Middle frontal gyrus (tissue), 1 donor: ENCODE data around the gene MPDZ.

Source experiments
- DNase-seq: peaks from one replicate; pipeline ENCODE4 v3.0.0-alpha.2; 2015; ENCODE audit warnings: low spot score; ENCODE audit errors: extremely low spot score

Gene MPDZ, protein sequence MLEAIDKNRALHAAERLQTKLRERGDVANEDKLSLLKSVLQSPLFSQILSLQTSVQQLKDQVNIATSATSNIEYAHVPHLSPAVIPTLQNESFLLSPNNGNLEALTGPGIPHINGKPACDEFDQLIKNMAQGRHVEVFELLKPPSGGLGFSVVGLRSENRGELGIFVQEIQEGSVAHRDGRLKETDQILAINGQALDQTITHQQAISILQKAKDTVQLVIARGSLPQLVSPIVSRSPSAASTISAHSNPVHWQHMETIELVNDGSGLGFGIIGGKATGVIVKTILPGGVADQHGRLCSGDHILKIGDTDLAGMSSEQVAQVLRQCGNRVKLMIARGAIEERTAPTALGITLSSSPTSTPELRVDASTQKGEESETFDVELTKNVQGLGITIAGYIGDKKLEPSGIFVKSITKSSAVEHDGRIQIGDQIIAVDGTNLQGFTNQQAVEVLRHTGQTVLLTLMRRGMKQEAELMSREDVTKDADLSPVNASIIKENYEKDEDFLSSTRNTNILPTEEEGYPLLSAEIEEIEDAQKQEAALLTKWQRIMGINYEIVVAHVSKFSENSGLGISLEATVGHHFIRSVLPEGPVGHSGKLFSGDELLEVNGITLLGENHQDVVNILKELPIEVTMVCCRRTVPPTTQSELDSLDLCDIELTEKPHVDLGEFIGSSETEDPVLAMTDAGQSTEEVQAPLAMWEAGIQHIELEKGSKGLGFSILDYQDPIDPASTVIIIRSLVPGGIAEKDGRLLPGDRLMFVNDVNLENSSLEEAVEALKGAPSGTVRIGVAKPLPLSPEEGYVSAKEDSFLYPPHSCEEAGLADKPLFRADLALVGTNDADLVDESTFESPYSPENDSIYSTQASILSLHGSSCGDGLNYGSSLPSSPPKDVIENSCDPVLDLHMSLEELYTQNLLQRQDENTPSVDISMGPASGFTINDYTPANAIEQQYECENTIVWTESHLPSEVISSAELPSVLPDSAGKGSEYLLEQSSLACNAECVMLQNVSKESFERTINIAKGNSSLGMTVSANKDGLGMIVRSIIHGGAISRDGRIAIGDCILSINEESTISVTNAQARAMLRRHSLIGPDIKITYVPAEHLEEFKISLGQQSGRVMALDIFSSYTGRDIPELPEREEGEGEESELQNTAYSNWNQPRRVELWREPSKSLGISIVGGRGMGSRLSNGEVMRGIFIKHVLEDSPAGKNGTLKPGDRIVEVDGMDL (N-terminal part only)

DNA sequence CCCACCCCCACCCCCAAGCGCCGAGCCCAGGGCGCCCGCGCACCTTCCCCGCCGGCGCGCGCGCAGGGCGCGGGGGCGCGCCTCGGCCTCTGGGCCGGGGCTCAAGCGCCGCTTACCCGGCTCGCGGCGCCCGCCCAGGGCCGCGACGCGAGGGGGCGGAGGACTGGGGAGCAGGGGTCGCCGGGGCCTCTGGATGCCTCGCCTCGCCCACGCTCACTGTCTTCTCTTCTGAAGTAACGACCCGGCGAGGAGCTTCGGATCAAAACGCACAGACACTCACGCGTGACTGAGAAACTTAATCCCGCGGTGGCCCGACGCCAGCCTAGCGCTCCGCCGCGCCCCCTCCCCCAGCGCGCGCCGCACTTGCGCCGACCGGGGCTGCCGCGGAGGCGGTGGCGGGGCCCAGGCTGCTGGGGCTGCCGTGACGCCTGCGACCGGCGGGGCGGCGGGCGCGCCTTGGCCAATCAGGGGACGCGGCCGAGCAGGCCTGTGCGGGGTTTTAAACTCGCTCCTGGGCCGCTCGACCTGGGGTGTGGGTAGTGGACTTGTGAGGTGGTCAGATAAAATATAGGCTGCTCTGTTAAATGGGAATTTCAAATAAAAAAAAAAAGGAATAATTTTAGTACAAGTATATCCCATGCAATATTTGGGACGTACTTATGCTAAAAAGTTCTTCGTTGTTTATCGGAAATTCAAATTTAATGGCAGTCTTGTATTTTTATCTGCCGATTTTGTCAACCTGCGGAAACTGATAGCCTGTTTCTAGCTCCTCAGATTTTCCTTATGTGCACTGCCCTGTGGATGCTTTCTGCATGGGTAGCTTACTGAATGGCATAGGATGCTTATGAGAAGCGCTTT lies at the start of gene MPDZ:
MPDZ (minus strand) TSS at position 409 of the 858 bp plus-strand sequence. CDS start 29,377 bp downstream, outside the sequence.
- DNase-seq, result no peak

DNA sequence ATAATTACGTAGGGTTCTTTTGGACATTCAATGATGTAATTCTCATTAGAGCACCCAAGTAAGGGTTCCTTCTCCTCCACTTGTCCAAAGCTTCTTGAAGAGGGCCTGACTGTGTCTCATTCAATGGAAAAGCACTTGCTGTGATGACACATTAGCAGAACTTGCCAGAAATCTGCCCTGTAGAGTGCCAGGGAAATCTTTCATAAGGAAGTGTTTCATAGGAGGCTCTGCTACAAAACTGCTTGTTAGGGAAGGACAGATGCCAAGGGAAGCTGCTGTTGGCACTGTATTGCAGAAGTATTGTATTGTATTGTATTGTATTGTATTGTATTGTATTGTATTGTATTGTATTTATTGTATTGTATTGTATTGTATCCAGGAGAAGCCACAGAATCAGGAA lies 45.5 kb upstream of the MPDZ start:
- no peak for DNase-seq

DNA sequence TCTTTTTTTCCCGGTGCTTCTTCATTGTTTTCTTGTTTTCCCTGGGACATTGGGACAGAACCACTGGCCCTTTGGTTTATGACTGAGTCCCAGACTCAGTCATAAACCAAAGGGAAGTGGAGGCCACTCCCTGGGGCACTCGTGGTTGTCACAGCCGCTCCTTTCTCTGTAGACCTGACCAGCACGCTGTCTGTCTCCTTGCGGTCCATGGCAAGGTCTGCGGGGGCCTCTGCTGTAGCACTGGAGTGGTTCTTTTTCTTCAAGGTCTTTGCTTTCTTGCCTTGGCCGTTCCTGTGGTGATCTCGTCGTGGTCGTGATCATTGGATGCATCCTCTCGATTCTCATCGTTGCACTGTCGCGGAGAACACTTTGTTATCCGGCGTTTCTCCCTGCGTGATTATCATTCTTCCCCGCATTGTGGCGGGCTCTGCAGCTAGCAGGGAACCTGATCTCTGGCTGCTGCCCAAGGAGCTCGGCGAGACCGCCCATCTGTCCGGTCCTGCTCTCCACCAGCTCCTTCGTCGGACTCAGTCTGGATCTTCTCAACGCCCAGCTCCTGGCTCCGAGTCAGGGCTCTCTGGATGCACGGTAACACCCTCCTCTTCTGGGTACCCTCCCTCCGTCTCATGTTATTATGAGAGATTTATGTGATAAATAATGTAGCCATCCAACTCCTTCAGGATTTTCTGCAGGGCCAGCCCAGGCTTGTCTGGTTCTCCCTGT lies 43.5 kb upstream of the MPDZ start:
- DNase-seq, result no peak

DNA sequence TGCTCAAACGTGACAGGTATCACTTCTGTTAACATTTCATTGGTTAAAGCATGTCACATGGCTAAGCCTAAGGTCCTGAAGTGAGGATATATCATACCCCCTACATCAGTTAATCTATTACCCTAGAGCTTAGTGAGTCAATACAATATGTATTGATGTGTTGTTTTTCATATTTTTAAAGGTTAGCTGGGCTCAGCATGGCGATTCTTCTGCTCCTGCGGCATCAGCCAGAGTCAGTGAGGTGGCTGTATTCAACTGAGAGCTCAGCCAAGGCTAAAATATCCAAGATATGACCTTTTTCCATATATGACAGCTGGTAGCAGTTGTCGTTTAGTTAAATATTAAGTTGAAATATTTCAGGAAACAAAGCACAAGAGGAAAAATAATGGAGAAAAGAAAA lies 38.5 kb upstream of the MPDZ start:
- DNase-seq, result no peak

DNA sequence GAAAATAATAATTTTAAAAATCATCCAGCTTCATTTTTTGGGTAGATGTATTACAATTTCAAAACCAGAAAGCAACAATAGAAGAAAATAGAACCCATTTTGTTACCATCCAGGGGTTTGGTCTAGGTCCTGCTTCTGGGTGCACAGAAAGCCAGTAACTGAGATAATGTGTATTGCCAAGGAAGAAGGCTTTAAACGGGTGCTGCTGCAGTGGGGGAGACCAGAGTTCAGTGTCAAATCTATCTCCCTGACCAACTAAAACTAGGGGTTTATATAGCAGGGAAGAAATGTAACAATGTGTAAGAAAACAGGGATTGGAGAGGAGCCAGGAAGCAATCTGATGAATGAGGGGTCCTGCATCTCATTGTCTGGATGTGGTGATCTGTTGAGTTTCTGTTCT lies 17.5 kb upstream of the MPDZ start:
- no peak for DNase-seq

DNA sequence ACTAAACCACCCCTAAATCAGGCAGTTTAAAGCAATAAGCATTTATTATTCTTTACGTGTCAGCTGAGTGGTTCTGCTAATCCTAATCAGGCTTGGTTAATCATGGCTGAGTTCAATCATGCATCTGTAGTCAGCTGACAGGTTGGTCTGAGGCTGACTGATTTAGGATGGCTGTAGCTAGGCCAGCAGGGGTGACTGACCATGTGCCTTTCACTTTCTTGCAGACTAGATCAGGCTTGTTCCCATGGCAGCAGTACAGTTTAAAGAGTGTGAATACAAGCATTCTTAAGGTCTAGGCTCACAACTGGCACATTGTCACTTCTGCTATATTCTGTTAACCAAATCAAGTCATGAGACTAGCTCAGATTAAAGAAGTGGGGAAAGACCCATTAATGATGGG lies 16.1 kb upstream of the MPDZ start:
- DNase-seq, result no peak

DNA sequence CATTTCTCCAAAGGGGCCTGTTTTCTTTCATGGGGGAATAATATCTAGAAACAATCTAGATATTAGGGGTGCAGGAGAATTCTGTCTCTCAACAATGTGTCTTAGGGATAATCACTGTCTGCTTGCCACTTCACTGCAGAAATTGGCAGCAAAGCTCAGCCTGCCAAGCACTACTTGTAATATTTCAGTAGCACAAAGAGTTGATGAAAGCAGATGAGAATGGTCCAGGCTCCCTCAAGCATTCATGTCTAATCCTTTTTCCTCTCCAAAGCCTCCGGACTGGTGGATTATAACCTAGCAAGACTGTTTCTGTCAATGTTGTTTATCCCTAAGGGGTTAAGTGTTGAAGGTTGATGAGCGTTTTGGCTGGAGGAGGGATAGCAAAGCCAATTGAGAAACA lies 13.3 kb upstream of the MPDZ start:
- no peak for DNase-seq

DNA sequence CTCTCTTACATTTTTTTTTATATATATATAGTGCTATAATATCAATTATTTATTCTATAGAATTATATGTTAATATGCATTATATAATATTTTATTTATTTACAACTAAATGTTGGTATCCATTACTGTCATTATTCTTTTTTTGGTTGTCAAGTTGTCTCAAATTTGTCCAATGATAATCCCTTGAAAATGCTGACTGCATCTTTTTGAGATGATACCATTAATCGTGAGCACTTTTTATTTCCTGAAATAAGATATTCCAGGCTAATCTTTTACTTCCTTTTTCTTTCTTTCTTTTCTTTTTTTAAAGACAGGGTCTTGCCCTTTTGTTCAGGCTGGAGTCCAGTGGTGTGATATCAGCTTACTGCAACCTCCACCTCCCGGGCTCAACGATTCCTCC lies 12.7 kb upstream of the MPDZ start:
- DNase-seq, result no peak

DNA sequence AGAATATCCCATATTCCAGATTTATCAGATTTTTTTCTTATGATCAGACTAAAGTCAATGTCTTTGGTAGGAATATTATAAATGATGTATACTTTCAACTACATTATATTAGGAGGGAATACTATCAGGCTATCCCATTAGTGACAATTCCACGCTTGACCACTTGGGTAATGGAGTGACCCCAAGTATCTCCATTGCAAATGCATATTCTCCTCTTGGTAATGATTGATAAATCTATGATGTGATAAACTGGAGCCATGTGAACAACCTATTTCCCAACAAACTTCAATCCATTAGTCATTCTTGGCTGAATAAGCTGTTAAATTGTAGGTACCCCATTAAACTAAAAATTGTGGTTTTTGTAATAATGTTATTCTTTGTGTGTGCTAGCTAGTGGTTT lies 12.2 kb upstream of the MPDZ start:
- no peak for DNase-seq

DNA sequence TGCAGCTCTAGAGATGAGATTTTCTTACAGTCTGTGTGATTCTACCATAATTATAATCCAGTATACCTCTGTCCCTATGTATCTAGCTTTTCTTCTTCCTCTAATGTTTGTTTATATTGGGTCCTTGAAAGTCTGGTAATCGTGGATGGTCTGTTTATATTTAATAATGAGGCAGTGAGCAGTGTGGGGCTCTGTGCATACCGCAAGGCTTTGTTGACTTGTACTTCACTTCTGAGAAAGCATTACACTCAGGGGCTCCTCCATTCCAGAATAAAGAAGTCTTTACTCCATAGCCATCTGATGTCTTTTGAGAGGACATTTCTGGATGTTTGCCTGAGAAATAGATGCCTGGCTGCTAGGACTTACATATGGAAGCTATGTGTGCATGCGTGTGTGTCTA lies 4.5 kb upstream of the MPDZ start:
- DNase-seq, result no peak

DNA sequence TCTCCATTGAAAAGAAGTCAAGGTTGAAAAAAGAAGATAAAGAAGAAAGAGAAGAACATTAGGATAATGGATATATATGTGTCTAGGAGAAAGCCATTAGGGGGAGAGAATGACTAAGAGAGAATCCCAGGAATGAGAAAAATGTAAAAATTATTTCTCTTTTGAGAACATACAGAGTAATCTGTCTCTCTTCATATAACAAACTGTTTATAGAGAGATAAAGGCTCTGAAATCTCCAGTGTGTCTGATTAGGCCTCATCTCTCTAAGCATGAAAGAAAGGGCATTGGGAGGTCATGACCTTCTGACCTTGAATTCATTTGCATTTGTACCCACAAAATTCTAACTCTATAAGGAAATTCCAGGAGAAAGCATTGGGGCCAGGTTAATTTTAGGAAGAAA lies 3.5 kb upstream of the MPDZ start:
- no peak for DNase-seq

DNA sequence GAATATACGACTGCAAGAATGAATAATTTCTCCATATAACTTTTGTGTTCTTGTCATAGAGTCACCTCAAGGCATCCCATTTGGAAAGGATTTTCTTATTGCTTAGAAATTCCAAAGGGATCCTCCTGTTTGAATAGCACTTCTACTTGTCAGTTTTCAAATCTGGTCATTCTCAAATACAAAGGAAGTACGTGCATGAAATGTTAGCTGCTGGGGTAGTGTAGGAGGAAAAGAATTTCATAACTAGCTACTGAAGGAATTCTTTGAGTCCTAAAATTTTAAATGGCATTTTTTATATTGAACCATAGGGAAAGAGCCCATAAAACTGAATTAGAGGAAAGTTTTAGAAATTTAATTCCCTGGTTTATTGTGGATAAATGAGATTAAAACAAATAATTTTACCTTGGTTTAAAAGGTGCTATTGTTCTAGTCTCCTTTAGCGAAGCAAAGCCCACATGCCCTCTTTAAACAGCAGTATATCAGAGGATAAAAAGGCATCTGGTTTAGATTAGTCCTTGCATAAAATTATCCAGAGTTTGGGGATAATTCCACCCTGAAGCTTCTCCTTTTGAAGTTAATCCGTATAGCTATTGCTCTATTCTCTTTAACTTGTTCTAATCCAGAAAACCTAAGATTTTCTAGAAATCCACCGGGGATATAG lies 2.0 kb upstream of the MPDZ start:
- DNase-seq, result no peak

DNA sequence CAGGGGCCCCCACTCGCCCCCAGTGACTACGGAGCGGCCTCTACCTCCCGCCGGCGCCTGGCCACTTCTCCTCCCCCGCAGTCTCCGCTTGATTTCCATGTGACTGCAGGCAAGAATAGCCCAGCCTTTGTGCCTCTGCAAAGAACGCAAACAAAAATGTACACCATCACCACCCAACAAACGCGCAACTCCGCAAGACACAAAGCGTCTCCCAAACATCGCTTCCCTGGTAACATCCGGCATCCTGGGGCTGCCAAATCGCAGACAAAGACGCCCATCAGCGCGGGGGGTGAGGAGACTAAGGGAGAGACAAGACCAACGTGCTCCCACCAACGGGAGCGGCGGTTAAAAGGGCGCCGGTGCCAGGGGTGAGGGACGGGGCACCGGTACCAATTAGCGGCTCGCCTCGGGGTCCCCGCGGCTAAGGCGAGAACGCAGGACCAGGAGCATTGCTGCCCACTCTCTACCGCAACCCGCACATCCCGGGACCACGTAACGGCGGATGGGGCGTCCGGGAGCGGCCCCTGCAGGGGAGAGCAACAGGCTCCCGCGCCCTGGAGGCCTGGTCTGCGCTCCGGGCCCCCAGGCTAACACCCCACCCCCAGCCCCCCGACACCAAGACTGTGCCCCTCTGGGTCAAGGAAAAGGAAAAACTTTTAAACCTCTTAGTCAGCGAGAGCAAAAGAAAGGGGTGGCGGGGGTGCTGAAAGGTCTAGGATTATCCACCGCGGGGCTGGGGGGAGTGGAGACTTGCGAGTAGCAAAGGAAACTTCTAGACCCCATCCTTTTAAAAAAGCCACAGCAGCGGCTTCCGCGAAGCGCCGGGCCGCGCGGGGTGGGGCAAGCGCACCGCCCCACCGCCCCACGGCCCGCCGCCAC lies 885 bp downstream of the MPDZ start:
- DNase-seq, result peak; percentile 61

DNA sequence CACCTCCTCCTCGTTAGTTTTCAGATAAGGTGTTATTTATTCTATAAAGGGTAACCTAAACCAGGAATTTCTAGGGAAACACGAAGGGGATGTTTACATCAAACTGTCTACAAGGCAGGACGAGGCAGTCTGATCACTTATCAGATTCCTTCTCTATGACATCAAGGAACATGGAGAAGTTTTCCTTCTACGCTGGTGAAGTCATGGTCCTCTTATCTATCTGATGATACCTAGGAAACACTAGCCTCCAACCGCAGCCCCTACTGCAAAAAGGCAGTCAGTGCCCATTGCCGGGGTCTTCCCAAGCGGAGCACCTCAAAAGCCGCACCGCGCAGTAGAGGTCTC lies 1.5 kb downstream of the MPDZ start:
- no peak for DNase-seq

DNA sequence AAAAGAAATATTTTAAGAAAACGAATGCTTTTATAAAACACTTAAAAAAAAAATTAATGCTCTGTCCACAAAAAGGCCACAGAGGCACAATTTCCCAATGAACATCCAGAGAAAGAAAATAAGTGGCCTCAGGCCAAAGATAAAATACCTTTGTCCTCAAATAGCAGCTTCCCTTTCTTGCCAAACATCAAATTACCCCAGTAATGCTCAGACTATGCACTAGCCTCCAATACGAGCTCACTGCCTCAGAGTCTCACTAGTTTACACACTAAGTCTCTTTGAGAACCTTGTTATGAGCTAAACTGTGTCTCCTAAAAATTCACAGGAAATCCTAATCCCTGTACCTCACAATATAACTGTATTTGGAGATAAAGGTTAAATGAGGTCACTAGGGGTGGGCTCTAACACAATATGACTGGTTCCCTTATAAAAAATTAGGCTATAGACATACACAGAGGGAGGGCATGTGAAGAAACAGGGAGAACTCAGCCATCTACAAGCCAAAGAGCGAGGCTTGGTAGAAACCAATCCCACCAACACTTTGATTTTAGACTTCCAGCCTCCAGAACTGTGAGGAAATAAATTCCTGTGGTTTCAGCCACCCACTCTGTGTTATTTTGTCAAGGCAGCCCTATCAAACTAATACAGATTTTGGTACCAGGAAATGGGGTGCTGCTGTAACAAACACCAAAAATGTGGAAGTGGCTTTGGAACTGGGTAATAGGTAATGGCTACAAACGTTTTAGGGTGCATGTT lies 4.4 kb downstream of the MPDZ start:
- DNase-seq, result no peak

DNA sequence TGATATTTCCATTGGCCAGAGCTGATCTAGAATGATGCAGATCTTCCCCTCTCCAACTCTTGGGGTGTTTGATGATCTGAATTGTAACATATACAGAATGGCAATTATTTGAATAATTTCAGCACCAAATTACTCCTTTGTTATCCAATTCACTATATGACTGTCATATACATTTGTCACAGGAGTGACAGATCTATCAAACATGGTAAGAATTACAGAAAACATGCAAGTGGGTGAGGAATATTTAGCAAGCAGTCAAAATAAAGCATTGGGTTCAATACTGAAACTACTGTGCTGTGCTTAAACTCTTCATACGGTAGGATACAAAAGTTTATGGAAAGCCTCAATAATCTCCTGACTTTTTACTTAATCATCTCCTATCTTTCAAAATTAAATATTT lies 8.8 kb downstream of the MPDZ start:
- DNase-seq, result no peak

DNA sequence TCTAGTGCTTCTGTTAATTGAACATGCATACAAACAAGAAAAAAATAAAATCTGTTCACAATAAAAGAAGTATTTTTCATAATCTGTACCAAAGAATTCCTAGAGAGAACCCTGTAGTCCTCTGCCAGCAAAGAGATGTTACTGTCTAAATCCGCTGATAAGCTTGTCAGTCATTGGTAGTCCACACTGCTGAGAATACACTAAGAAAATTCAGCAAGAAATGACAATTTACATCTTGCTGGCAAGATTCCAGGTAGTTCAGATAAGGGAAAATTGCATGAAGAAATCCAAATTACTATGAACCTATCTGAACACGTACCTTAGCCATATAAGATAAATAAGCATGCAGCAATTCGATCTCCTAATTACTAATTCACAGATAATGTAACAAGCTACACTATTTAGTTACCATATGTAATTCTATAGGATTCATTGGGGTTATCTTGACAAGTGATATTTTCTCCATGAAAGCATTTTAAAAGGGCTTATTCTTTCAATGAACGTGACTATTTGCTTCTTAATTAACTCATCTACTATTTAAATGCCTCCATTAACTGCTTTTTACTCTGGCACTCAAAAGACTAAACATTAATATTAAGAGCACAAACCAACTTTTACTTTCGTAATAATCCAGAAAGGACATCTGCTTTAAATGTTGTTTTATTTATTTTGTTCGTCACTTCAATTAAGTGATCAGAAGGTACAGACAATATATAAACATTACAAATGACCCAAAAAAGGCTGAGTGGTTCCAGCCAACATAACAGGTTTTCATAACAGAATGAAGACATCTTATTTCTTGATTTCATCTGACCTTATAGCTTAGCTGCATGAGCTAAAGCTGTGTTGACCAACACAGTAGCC lies 9.7 kb downstream of the MPDZ start:
- DNase-seq, result no peak
